ENCODE data around the gene ANKRD34B.

Gene ANKRD34B

GRCh38 chr5:80507663-80508062 lies 62.4 kb downstream of the ANKRD34B start:
- no peak overlapping the region for H3K4me3 ChIP-seq (ENCODE audit: low read length)
- TF ChIP-seq CTCF (conservative IDR thresholded peaks at IDR 0.05; ENCODE audit: low read depth, low read length) = no peak
- no peak for DNase-seq (ENCODE audit: low read depth)
